Measurements from ENCODE around the gene TOMM40L.

TOMM40L gene

GRCh38 chr1:161197560-161198193, 28.2 kb upstream of the TOMM40L start:
- DNase-seq, result no peak

- DNase-seq, result no peak
These were observed 27.5 kb upstream of the TOMM40L start for GRCh38 chr1:161198194-161198896.

- DNase-seq, result no peak
These were observed 26.9 kb upstream of the TOMM40L start, which contains the start of gene ADAMTS4 for GRCh38 chr1:161198897-161199431. TSS of gene ADAMTS4 (minus strand) at chr1:161199054. CDS start at chr1:161198627, 427 bp downstream.

- no peak for DNase-seq
These were observed 26.2 kb upstream of the TOMM40L start for GRCh38 chr1:161199506-161200139.

- DNase-seq, result no peak
These were observed 25.4 kb upstream of the TOMM40L start for GRCh38 chr1:161200421-161200991.

GRCh38 chr1:161200992-161201835, 24.6 kb upstream of the TOMM40L start:
- no peak for DNase-seq

- peak; percentile 95 for DNase-seq
These were observed 23.8 kb upstream of the TOMM40L start, which contains the start of gene NDUFS2 for GRCh38 chr1:161201836-161202712. TSS of gene NDUFS2 (plus strand) at chr1:161202367. CDS start at chr1:161202386, 19 bp downstream.

GRCh38 chr1:161206411-161207140, 19.3 kb upstream of the TOMM40L start:
- DNase-seq, result no peak

- no peak for DNase-seq
These were observed 18.7 kb upstream of the TOMM40L start for GRCh38 chr1:161207173-161207572.

GRCh38 chr1:161209790-161210409, 16.0 kb upstream of the TOMM40L start:
- DNase-seq, result peak; percentile 80

- DNase-seq, result no peak
These were observed 11.5 kb upstream of the TOMM40L start for GRCh38 chr1:161214369-161214768.

- peak; percentile 12 for DNase-seq
These were observed 10.8 kb upstream of the TOMM40L start, which contains the start of gene FCER1G for GRCh38 chr1:161215076-161215475. TSS of gene FCER1G (plus strand) at chr1:161215295. CDS start at chr1:161215322, 27 bp downstream.

- DNase-seq, result no peak
These were observed 8.7 kb upstream of the TOMM40L start for GRCh38 chr1:161216945-161217712.

GRCh38 chr1:161217831-161218230, 8.0 kb upstream of the TOMM40L start:
- DNase-seq, result no peak

GRCh38 chr1:161218301-161219077, 7.4 kb upstream of the TOMM40L start:
- peak; percentile 51 for DNase-seq

GRCh38 chr1:161219078-161219892, 6.6 kb upstream of the TOMM40L start:
- DNase-seq, result no peak

GRCh38 chr1:161220002-161220401, 5.9 kb upstream of the TOMM40L start:
- no peak for DNase-seq

All from CD4-positive, alpha-beta T cell treated with Interleukin-17A for 4 hours (primary cell).